Endothelial cell of umbilical vein (primary cell): Measurements from ENCODE around the gene CRLF1. TPM values are rescaled to one million over a fixed set of nuclear protein-coding genes. Genes with fewer than 3 reads are reported as not detected.

ENCODE experiments used
- BruUV-seq: library from RNA; stranded (reverse); fragments of 400-500 nt; replicated peaks from 2 replicates; lab custom pipeline; 2021; lab: Mats Ljungman, UMichigan
- CTCF ChIA-PET: fragments of 300-600, 350-600 bp; sonication (Branson Sonifier 250); formaldehyde crosslinking; loops from one replicate; lab custom pipeline; 2021; ENCODE audit warnings: antibody characterized with exemption, inconsistent platforms; lab: Charles Lee
- POLR2A ChIA-PET: fragments of 300-600, 350-600 bp; sonication (Branson Sonifier 250); formaldehyde crosslinking; loops from one replicate; lab custom pipeline; 2021; ENCODE audit warnings: antibody characterized with exemption, inconsistent platforms; lab: Charles Lee
- DNase-seq: peaks from one replicate; pipeline ENCODE4 v3.0.0-alpha.2; 2011; ENCODE audit warnings: low read depth, low spot score
- FAIRE-seq: peaks from 2 replicates; lab custom pipeline; 2011; peaks lifted over from hg19 to GRCh38; lab: Jason Lieb, UNC
- H2AFZ ChIP-seq: 2 replicates; pipeline ENCODE4 v1.6.0; 2012; ENCODE audit warnings: low read depth, low read length, control low read depth, inconsistent platforms
- H3K27ac ChIP-seq: 2 replicates; pipeline ENCODE4 v1.5.1; 2011; ENCODE audit warnings: low read depth, mild to moderate bottlenecking, control low read depth, low read length, moderate library complexity; ENCODE audit not compliant: insufficient read depth
- H3K27me3 ChIP-seq, 2 experiments: 2 replicates each; pipeline versions ENCODE4 v1.6.0 to v1.6.1; 2011; ENCODE audit warnings: low read length in 2 of 2, mixed read lengths in 1 of 2; ENCODE audit not compliant: control insufficient read depth in 2 of 2, insufficient read depth in 2 of 2
- H3K36me3 ChIP-seq, 2 experiments: 2 replicates in 1 of 2; 3 replicates in 1 of 2; pipeline ENCODE4 v1.5.1; 2011; ENCODE audit warnings: low read length in 2 of 2, mild to moderate bottlenecking in 1 of 2, moderate library complexity in 1 of 2; ENCODE audit not compliant: control insufficient read depth in 2 of 2, insufficient read depth in 2 of 2; ENCODE audit errors: extremely low read depth in 1 of 2
- H3K4me1 ChIP-seq: 3 replicates; pipeline ENCODE4 v1.5.1; 2011; ENCODE audit warnings: mild to moderate bottlenecking, low read length; ENCODE audit not compliant: control insufficient read depth, insufficient read depth; ENCODE audit errors: extremely low read depth
- H3K4me2 ChIP-seq: 2 replicates; pipeline ENCODE4 v1.6.1; 2011; ENCODE audit warnings: low read length, control low read depth, mixed read lengths; ENCODE audit not compliant: insufficient read depth
- H3K4me3 ChIP-seq, 3 experiments: fragments of 200-600 bp in 1 of 3; sonication (generic), shearing (Covaris generic) in 1 of 3; replicated peaks in 1 of 3; 2 replicates each; pipeline ENCODE4 v1.5.1; 2011 to 2016; ENCODE audit warnings: control low read depth in 3 of 3, low read length in 3 of 3, mild to moderate bottlenecking in 2 of 3, inconsistent platforms in 1 of 3, low read depth in 1 of 3, moderate library complexity in 1 of 3; ENCODE audit not compliant: insufficient read depth in 1 of 3
- H3K79me2 ChIP-seq: 2 replicates; pipeline ENCODE4 v1.6.0; 2012; ENCODE audit warnings: low read length, inconsistent platforms; ENCODE audit not compliant: control insufficient read depth, insufficient read depth
- H3K9ac ChIP-seq: replicated peaks from 2 replicates; pipeline ENCODE3; 2011; ENCODE audit warnings: low read length, control low read depth; ENCODE audit not compliant: insufficient read depth; ENCODE audit errors: extremely low read depth
- H3K9me1 ChIP-seq: replicated peaks from 3 replicates; pipeline ENCODE4 v1.6.0; 2011; ENCODE audit warnings: mild to moderate bottlenecking, low read length; ENCODE audit not compliant: control insufficient read depth, insufficient read depth; ENCODE audit errors: extremely low read depth
- H3K9me3 ChIP-seq: replicated peaks from 2 replicates; pipeline ENCODE4 v1.5.1; 2012; ENCODE audit warnings: low read length, inconsistent platforms; ENCODE audit not compliant: control insufficient read depth, insufficient read depth
- H4K20me1 ChIP-seq: replicated peaks from 2 replicates; pipeline ENCODE3; 2011; ENCODE audit warnings: mild to moderate bottlenecking, low read length; ENCODE audit not compliant: control insufficient read depth, insufficient read depth; ENCODE audit errors: extremely low read depth
- CTCF ChIP-seq, 2 donors: IDR thresholded peaks; 1 replicate in 1 of 2; 2 replicates in 1 of 2; pipeline ENCODE4 v1.5.1; 2011; ENCODE audit warnings: low read length in 2 of 2, mild to moderate bottlenecking in 2 of 2, moderate library complexity in 2 of 2, control low read depth in 1 of 2, inconsistent platforms in 1 of 2, low read depth in 1 of 2; ENCODE audit not compliant: insufficient read depth in 1 of 2; ENCODE audit errors: extremely low read depth in 1 of 2
- EZH2 ChIP-seq: IDR thresholded peaks from 2 replicates; pipeline ENCODE4 v1.6.1; 2012; ENCODE audit warnings: borderline replicate concordance, low read depth, mild to moderate bottlenecking, moderate library complexity, low read length, inconsistent platforms; ENCODE audit not compliant: severe bottlenecking
- FOS ChIP-seq: IDR thresholded peaks from 2 replicates; pipeline ENCODE4 v1.6.1; 2011; ENCODE audit warnings: mild to moderate bottlenecking, low read length, moderate library complexity, borderline replicate concordance; ENCODE audit not compliant: insufficient read depth
- GATA2 ChIP-seq: IDR thresholded peaks from 2 replicates; pipeline ENCODE4 v1.7.0; 2011; ENCODE audit warnings: low read depth, mild to moderate bottlenecking, moderate library complexity, mixed read lengths, low read length; ENCODE audit not compliant: insufficient read length, insufficient read depth
- MAX ChIP-seq: IDR thresholded peaks from 2 replicates; pipeline ENCODE4 v1.6.1; 2011; ENCODE audit not compliant: insufficient read depth, insufficient read length
- MYC ChIP-seq: IDR thresholded peaks from one replicate; pipeline ENCODE4 v1.6.1; 2011; ENCODE audit warnings: mild to moderate bottlenecking, low read depth, low read length
- dilution Hi-C: fragments of 300-500 bp; cut with MboI; formaldehyde crosslinking; loops from one replicate; pipeline ENCODE4 v1.15.0; 2019; ENCODE audit warnings: low sequenced_read_pairs; ENCODE audit not compliant: extremely low pct_ligation_motif_present
- intact Hi-C: fragments of 100-400 bp; cut with micrococcal nuclease; formaldehyde crosslinking; loops from one replicate; pipeline ENCODE4 v1.10.0; 2022
- polyA plus RNA-seq, 4 experiments: library from polyadenylated mRNA; depleted of rRNA in 3 of 4; stranded (reverse) in 3 of 4; unstranded in 1 of 4; fragments of >200 nt; gene quantifications; 2 replicates each; pipeline versions ENCODE4 v1.2.1 to v1.2.3, GENCODE V29; 2011 to 2012; ENCODE audit warnings: missing spikeins in 1 of 4
- total RNA-seq: library from RNA; stranded (reverse); gene quantifications from 2 replicates; pipeline ENCODE4 v1.2.3, GENCODE V29; 2021

Gene CRLF1
- total and polyA plus RNA-seq, 2 donors (not counting 3 experiments of a cell fraction or from before 2014, with no cell fraction given), result 0.18 TPM; not detected in 1

GRCh38 chr19:18616023-18616422 is 9.4 kb upstream of the CRLF1 start:
- Histone ChIP-seq H3K27me3 (peaks cover 30 to 35% of the 10 kb centered on the region in 2 experiments), H2AFZ (no peak overlapping the region), H3K4me3 (no peak overlapping the region), H3K27ac (no peak overlapping the region), H3K4me2 (no peak overlapping the region), H3K9ac (no peak overlapping the region), H3K4me1 (peaks cover 11% of the 10 kb centered on the region), H4K20me1 (no peaks in the 10 kb centered on the region), H3K36me3 (no peaks in the 10 kb centered on the region), H3K79me2 (no peaks in the 10 kb centered on the region), H3K9me3 (no peaks in the 10 kb centered on the region), H3K9me1 (no peaks in the 10 kb centered on the region)
- CTCF ChIA-PET, result no interaction called here
- no peak for FAIRE-seq
- no peak for DNase-seq
- no TSS peak for BruUV-seq
- POLR2A ChIA-PET, result interaction anchor here (0.6 kb wide), 1 partner anchor 1235 kb away, joined by 7 read pairs; no protein-coding TSS in a partner anchor
- dilution Hi-C loops, result no loop called here
- intact Hi-C loops, result no loop called here
- TF ChIP-seq CTCF (IDR thresholded peaks at IDR 0.05; ENCODE audit: extremely low read depth in 1 of 2, insufficient read depth in 1 of 2, low read depth in 1 of 2, low read length in 2 of 2) (no peak), EZH2 (no peak), MAX (no peak), MYC (no peak), FOS (no peak), GATA2 (no peak)
